Fibroblast of skin of back (primary cell): Measurements from ENCODE around the gene AHR. TPM values are rescaled to one million over a fixed set of nuclear protein-coding genes. Genes with fewer than 3 reads are reported as not detected.

Experiments
- DNase-seq: peaks from one replicate; pipeline ENCODE4 v3.0.0-alpha.2; 2013
- polyA plus RNA-seq, 2 experiments: library from polyadenylated mRNA; unstranded; fragments of 120-200 nt; gene quantifications; one replicate each; pipeline ENCODE4 v1.2.1, GENCODE V29; 2013; ENCODE audit not compliant: insufficient read length in 2 of 2

Gene AHR
- polyA plus RNA-seq (2013, experiment 1 of 2; ENCODE audit: insufficient read length) = 35.7 TPM
- polyA plus RNA-seq (2013, experiment 2 of 2; ENCODE audit: insufficient read length) = 29.4 TPM

GRCh38 chr7:17298102-17298839 lies at the start of gene AHR:
Gene AHR (plus strand): TSS chr7:17298652. CDS start chr7:17299265, 613 bp downstream.
- DNase-seq = peak; percentile 92

GRCh38 chr7:17253885-17254284 lies 44.6 kb upstream of the AHR start:
- DNase-seq = peak; percentile 17

- no peak for DNase-seq
Observed at GRCh38 chr7:17255926-17256325, 42.5 kb upstream of the AHR start.

- no peak for DNase-seq
Observed at GRCh38 chr7:17256375-17256774, 42.1 kb upstream of the AHR start.

GRCh38 chr7:17266565-17266964 lies 31.9 kb upstream of the AHR start:
- DNase-seq = no peak

GRCh38 chr7:17269341-17270221 lies 28.9 kb upstream of the AHR start:
- DNase-seq = no peak

- peak; percentile 87 for DNase-seq
Observed at GRCh38 chr7:17274551-17275245, 23.8 kb upstream of the AHR start.

- DNase-seq = peak; percentile 99
Observed at GRCh38 chr7:17275749-17276671, 22.4 kb upstream of the AHR start.

GRCh38 chr7:17279061-17279460 lies 19.4 kb upstream of the AHR start:
- DNase-seq = no peak

GRCh38 chr7:17289074-17289645 lies 9.3 kb upstream of the AHR start:
- DNase-seq = peak; percentile 40

GRCh38 chr7:17292843-17293242 lies 5.6 kb upstream of the AHR start:
- no peak for DNase-seq

GRCh38 chr7:17293481-17293880 lies 5.0 kb upstream of the AHR start:
- no peak for DNase-seq

GRCh38 chr7:17297243-17297642 lies 1.2 kb upstream of the AHR start:
- no peak for DNase-seq

- DNase-seq = peak; percentile 38
Observed at GRCh38 chr7:17298840-17299482, 509 bp downstream of the AHR start.

- DNase-seq = peak; percentile 26
Observed at GRCh38 chr7:17299483-17299991, 1.1 kb downstream of the AHR start.

- DNase-seq = no peak
Observed at GRCh38 chr7:17300012-17300411, 1.6 kb downstream of the AHR start.

- DNase-seq = no peak
Observed at GRCh38 chr7:17300437-17300836, 2.0 kb downstream of the AHR start.

GRCh38 chr7:17301471-17302456 lies 3.3 kb downstream of the AHR start:
- peak; percentile 48 for DNase-seq

- peak; percentile 54 for DNase-seq
Observed at GRCh38 chr7:17302575-17303142, 4.2 kb downstream of the AHR start.
